WTC11 (cell line): Measurements from ENCODE around the gene NAT16.

Source experiments
- CREM ChIP-seq: sonication (generic); formaldehyde crosslinking; IDR thresholded peaks from 2 replicates; pipeline ENCODE4 v1.8.1; 2022; ENCODE audit warnings: mild to moderate bottlenecking, missing genetic modification reagents, moderate library complexity
- ZNF416 ChIP-seq: fragments of 250-450 bp; sonication (Bioruptor Pico); IDR thresholded peaks from 2 replicates; pipeline ENCODE4 v1.9.0; 2021; ENCODE audit warnings: mild to moderate bottlenecking, inconsistent platforms

- TF ChIP-seq ZNF416 (CRISPR knock-in tag), result no peak
- TF ChIP-seq CREM, result no peak
Measured at GRCh38 chr7:101172005-101172853, 7.9 kb downstream of the NAT16 start.
